Measurements from ENCODE around the gene LYPD5.

Gene LYPD5

DNA sequence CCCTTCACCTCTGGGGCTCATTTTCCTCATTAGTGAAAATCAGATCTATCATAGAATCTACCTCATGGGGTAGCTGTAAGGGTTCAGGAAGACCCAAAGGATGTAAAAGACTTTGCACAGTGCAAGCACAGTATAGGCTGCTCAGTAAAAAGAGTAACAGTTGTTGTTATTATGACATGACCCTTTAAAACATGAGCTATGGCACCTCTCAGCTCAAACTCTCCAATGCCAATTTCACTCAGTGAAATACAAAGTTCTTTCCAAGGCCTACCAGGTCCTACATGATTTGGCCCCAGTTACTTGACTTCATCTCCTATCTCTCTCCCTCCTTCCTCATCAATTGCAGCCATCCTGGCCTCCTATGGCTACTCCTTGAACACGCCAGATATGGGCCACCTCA, 52.3 kb downstream of the LYPD5 start:
- DNase-seq, result no peak

DNA sequence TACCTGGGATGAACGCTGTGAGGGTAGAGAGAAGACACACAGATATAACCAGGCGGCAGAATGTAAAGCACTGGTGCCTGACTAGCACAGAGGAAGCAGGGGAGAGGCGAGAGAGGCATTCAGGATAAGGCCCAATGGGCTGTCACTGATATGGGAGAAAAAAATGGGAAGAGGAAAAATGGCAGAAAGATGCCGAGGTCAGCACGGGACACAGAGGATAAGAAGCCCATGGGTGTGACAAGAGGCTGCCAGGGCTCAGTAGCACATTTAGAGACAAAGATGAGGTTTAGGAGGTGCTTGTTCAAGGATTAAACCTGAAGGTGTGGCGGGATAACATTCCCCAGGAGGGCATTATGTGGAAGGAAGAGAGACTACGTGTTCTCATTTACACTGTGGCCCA, 53.1 kb downstream of the LYPD5 start:
- DNase-seq, result no peak

DNA sequence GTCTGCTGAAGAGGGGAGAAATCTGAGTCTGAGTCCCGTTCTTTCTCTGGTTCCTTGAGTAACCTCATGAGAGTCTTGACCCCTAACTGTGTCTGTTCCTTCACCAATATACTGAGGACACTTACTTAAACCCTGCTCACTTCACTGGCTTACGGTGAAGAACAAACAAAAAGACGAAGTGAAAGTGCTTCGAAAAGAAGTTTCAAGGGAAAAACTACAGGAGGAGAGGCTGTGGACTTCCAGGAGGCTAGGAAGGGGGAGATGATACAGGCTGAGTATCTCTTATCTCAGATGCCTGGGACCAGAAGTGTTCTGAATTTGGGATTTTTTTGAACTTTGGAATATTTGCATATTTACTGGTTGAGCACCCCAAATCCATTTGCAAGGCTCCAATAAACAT, 53.6 kb downstream of the LYPD5 start:
- no peak for DNase-seq

DNA sequence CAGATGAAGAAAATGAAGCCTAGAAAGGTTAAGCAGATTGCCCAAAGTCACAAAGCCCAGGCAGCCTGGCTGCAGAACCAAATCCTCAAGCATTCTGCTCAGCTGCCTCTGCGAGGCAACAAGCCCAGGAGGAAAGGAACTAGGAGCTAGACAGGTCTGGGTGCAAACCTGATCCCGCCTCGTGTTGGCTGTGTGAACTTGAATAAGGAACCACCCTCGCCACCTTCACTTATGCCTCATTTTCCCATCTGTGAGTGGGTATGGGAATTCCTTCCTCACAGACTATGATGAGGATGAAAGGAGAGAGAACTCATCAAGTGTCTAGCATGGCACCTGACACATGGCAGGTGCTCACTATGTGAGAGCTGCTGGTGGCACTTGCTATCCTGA, 54.0 kb downstream of the LYPD5 start:
- DNase-seq, result no peak

DNA sequence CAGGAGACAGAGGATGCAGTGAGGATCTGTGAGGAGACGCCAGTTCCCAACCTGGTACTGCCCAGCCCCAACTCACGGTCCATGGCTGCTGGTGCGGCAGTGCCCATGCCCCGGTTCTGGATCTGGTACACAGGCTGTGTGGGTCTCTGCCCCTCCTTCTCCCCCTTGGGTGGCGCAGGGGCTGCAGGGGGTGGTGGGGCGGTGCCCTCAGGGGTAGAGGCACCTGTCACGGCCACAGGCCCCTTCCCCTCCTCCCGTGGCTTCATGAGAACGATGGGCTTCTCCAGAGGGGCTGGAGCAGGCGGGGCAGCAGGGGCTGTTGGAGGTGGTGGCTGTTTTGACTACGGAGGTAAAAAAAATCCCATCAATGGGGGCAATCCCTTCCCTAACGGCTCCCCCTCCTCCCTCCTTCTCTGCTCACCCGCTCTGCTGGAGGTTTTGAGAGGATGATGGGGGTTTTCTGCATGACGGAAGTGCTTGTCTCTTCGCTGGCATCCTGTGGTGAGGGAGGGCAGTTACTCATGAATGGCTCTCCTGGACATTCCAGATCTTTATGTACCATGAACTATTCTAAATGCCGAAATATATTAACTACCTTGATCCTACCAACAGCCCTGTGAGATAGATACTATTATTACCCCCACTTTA, 54.6 kb downstream of the LYPD5 start:
- no peak for DNase-seq
